Pancreas (tissue), 10 donors: ENCODE data around the gene SYNE2. TPM values are rescaled to one million over a fixed set of nuclear protein-coding genes. Genes with fewer than 3 reads are reported as not detected.
"Not testable (repeated sequence)": the region's sequence is repeated elsewhere in the genome, so short reads cannot be mapped to it uniquely, and the experiment has no call there.

Source experiments
- ATAC-seq, 4 donors: fragments of 200-7000 bp; cut with Tn5 transposase; one replicate each; pipeline versions ENCODE4 v1.8.0 to v1.9.1; 2020; ENCODE audit warnings: mild to moderate bottlenecking in 4 of 4, moderate library complexity in 4 of 4
- DNase-seq, 6 donors: peaks; one replicate each; pipeline ENCODE4 v3.0.0-alpha.2; 2020
- FAIRE-seq: peaks from 2 replicates; lab custom pipeline; 2012; peaks lifted over from hg19 to GRCh38; lab: Jason Lieb, UNC
- H3K27ac ChIP-seq, 4 donors: fragments of 200-600 bp; sonication (generic); 1 replicate in 3 of 4; 2 replicates in 1 of 4; pipeline versions ENCODE4 v1.5.0 to v1.8.0; 2020
- H3K27me3 ChIP-seq, 4 donors: fragments of 200-600 bp; one replicate each; pipeline ENCODE4 v1.8.0; 2021
- H3K36me3 ChIP-seq, 3 donors: fragments of 200-600 bp; sonication (generic) in 1 of 3; one replicate each; pipeline versions ENCODE4 v1.5.0 to v1.8.0; 2020 to 2021
- H3K4me1 ChIP-seq, 3 donors: fragments of 200-600 bp; one replicate each; pipeline ENCODE4 v1.8.0; 2021
- H3K4me3 ChIP-seq, 4 donors: fragments of 200-600 bp; sonication (generic) in 2 of 4; one replicate each; pipeline versions ENCODE4 v1.5.0 to v1.8.0; 2020 to 2021
- H3K9me3 ChIP-seq, 4 donors: fragments of 200-600 bp; one replicate each; pipeline ENCODE4 v1.8.0; 2021
- WGBS, 2 donors: extraction: QIAGEN DNeasy Blood & Tissue Kit; methylation state at CpG; one replicate each; pipeline ENCODE4 v1.1.7; 2013; 5-methylcytosine and 5-hydroxymethylcytosine counted together
- intact Hi-C, 3 donors: fragments of 100-400 bp; cut with DNase I; formaldehyde crosslinking; loops; one replicate each; pipeline versions ENCODE4 v1.11.1 to v1.14.2; 2022
- polyA plus RNA-seq, 2 donors: library from polyadenylated mRNA; stranded (reverse); fragments of 200-250 nt; gene quantifications; one replicate each; pipeline ENCODE4 v1.2.3, GENCODE V29; 2013
- total RNA-seq, 6 donors: library from RNA; stranded (reverse); fragmentation: NEBNext Ultra II Directional in 4 of 6; extraction: Animal tissue kit (Norgen Biotek cat#: 25700) in 4 of 6; gene quantifications; one replicate each; pipeline versions ENCODE4 v1.2.1 to v1.2.4, GENCODE V29; 2021 to 2023
- TF ChIP-seq, protein P1 (sequence below), 4 donors: fragments of 200-600 bp; sonication (generic) in 3 of 4; IDR thresholded peaks; one replicate each; pipeline versions ENCODE4 v1.5.0 to v1.8.0; 2021; ENCODE audit warnings: antibody characterized with exemption in 4 of 4
- donor health status: healthy with polysubstance abuse.
- donor health status: DM: no; HTN: no; CAD: no; lungs with moderate emphysema.
- donor health status: DM: no; HTN: no; CAD: no.
- donor health status: control.
- donor health status: control.
- donor health status: Bipolar disorder and iron deficiency.
- donor health status: DM: yes; HTN: yes; CAD: no.
- donor health status: DM: no; HTN: no; CAD: no.
- donor health status: DM: no; HTN: no; CAD: no.
- donor health status: DM: yes; HTN: yes; CAD: no.

Gene SYNE2
- total and polyA plus RNA-seq, 8 donors = 45.2 to 103 (median 56.6) TPM

DNA sequence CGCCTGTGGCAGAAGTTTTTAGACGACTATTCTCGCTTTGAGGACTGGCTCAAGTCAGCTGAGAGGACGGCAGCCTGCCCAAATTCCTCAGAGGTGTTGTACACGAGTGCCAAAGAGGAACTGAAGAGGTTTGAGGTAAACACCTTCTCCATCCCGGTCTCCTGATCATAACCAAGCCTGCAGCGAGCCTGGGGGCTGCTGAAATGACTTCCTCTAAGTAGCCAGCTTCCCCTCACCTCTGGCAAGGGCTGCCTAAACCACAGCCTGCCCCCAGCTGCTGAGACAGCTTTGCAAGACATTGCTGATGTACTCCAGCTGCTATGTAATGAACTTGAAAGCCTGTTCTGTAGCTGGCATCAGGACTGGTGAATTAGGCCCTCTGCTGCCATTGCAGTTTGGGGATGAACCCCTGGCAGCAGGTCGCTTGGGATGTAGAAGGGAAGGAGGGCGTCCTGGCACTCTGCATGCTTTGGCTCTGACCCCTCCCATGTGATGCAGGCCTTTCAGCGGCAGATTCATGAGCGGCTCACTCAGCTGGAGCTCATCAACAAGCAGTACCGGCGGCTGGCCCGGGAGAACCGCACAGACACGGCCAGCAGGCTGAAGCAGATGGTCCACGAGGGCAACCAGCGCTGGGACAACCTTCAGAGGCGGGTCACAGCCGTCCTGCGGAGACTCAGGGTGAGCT, 356.8 kb downstream of the SYNE2 start:
- no peak overlapping the region for H3K27ac ChIP-seq
- DNase-seq (no peak), FAIRE-seq (no peak), ATAC-seq (no peak)
- no peak overlapping the region for H3K4me3 ChIP-seq
- 78 to 80% methylated on average over 21 of the region's 21 CpGs for WGBS, 2 donors
- H3K9me3 ChIP-seq = no peaks in the 10 kb centered on the region
- intact Hi-C loops = no loop called here
- peaks cover 19 to 23% (median 22%) of the 10 kb centered on the region in 3 donors for H3K4me1 ChIP-seq
- H3K27me3 ChIP-seq = no peaks in the 10 kb centered on the region
- peaks cover 0 to 44% (median 0%) of the 10 kb centered on the region in 3 donors for H3K36me3 ChIP-seq
- TF ChIP-seq, protein P1, sequence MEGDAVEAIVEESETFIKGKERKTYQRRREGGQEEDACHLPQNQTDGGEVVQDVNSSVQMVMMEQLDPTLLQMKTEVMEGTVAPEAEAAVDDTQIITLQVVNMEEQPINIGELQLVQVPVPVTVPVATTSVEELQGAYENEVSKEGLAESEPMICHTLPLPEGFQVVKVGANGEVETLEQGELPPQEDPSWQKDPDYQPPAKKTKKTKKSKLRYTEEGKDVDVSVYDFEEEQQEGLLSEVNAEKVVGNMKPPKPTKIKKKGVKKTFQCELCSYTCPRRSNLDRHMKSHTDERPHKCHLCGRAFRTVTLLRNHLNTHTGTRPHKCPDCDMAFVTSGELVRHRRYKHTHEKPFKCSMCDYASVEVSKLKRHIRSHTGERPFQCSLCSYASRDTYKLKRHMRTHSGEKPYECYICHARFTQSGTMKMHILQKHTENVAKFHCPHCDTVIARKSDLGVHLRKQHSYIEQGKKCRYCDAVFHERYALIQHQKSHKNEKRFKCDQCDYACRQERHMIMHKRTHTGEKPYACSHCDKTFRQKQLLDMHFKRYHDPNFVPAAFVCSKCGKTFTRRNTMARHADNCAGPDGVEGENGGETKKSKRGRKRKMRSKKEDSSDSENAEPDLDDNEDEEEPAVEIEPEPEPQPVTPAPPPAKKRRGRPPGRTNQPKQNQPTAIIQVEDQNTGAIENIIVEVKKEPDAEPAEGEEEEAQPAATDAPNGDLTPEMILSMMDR (IDR thresholded peaks at IDR 0.05) = no peak

DNA sequence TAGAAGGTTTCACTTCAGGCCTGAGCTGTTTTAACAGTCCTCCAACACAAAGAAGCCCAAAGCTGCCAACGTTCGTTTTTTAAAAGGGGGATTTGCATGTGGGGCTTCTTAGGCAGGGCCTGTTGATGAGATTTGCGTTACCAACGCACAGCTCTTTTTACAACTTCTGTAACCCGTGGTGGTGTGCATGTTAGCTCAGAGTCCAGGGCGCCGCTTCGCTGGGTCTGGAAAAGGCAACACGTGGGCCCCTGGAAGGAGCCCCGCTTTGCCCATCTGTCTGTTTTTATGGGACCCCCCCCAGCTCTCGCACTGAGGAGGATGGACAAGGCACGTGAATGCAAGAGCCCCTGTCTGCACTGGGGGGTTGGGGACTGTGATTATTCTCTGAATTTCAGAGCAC, 357.4 kb downstream of the SYNE2 start:
- Histone ChIP-seq H3K27me3 (no peaks in the 10 kb centered on the region), H3K4me1 (peaks cover 25 to 28% (median 25%) of the 10 kb centered on the region in 3 donors), H3K4me3 (no peak overlapping the region), H3K36me3 (peaks cover 0 to 44% (median 0%) of the 10 kb centered on the region in 3 donors), H3K9me3 (no peaks in the 10 kb centered on the region), H3K27ac (no peak overlapping the region)
- no peak for DNase-seq
- 75 to 79% methylated on average over 12 of the region's 12 CpGs for WGBS, 2 donors
- TF ChIP-seq, protein P1 (IDR thresholded peaks at IDR 0.05) = no peak
- FAIRE-seq = no peak
- no peak for ATAC-seq
- intact Hi-C loops = no loop called here

DNA sequence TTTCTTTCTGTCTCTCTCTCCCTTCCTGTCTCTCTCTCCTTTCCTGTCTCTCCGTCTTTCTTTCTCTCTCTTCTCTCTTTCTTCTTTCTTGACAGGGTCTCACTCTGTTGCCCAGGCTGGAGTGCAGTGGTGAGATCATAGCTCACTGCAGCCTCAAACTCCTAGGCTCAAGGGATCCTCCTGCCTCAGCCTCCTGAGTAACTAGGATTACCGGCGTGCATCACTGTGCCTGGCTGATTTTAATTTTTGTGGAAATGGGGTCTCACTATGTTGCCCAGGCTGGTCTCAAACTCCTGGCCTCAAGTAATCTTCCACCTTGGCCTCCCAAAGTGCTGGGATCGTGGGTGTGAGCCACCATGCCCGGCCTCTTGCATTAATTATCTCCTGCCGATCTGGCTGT, 358.1 kb downstream of the SYNE2 start:
- H3K27me3 ChIP-seq, ATAC-seq, DNase-seq, FAIRE-seq, H3K9me3 ChIP-seq, H3K4me3 ChIP-seq, H3K27ac ChIP-seq, intact Hi-C loops: not testable (repeated sequence)
- Histone ChIP-seq H3K36me3 (peaks cover 0 to 44% (median 0%) of the 10 kb centered on the region in 3 donors), H3K4me1 (peaks cover 25 to 28% (median 25%) of the 10 kb centered on the region in 3 donors)
- whole genome bisulfite sequencing, 2 donors = 87 to 89% methylated on average over 6 of the region's 6 CpGs

DNA sequence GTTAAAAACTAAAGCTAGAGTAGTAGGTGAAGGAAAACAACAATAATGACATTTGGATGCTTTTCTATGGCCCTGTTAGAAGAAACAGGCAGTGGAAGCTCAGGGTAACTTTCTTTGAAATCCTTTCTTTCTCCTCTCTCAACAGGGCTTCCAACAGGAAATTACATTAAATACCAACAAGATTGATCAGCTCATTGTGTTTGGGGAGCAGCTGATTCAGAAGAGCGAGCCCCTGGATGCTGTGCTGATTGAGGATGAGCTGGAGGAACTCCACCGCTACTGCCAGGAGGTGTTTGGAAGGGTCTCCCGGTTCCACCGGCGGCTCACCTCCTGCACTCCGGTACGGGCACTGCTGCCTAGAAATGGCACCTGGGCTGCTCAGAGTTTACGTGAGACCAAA, 359.9 kb downstream of the SYNE2 start:
- H3K4me3 ChIP-seq = no peak overlapping the region
- H3K4me1 ChIP-seq = peaks cover 31 to 37% (median 35%) of the 10 kb centered on the region in 3 donors
- FAIRE-seq (no peak), DNase-seq (no peak), ATAC-seq (no peak)
- 96 to 98% methylated on average over 8 of the region's 8 CpGs for WGBS, 2 donors
- TF ChIP-seq, protein P1 (IDR thresholded peaks at IDR 0.05) = no peak
- H3K9me3 ChIP-seq = no peaks in the 10 kb centered on the region
- peak overlapping the region in 2 of 4 donors; percentile 50 to 84 for H3K27ac ChIP-seq
- intact Hi-C loops = no loop called here
- peaks cover 0 to 49% (median 0%) of the 10 kb centered on the region in 3 donors for H3K36me3 ChIP-seq
- no peaks in the 10 kb centered on the region for H3K27me3 ChIP-seq

DNA sequence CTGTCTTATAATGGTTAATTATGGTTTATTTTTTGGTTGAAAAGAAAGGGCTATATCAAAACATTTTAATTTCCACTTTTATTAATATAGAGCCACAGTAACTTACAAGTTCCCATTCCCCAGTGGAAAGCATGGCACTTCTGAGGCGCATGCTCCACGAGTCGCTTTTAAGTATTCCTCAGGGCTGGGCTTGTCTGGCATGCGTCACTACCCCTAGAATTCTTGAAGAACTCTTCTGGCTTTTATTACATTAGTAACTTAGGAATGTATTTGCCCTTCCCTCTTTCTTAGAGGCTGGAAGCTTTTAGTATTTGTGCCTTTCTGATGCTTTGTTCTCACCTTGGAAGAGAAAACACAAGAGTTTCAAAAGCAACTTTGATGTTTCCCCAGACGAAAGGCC, 360.3 kb downstream of the SYNE2 start:
- WGBS, 2 donors = 53 to 60% methylated on average over 5 of the region's 5 CpGs
- TF ChIP-seq, protein P1 (IDR thresholded peaks at IDR 0.05) = no peak
- H3K4me3 ChIP-seq = no peak overlapping the region
- FAIRE-seq (no peak), DNase-seq (no peak), ATAC-seq (no peak)
- H3K27ac ChIP-seq = peak overlapping the region in 3 of 4 donors; percentile 10 to 84 (median 50)
- intact Hi-C loops = no loop called here
- no peaks in the 10 kb centered on the region for H3K27me3 ChIP-seq
- H3K9me3 ChIP-seq = no peaks in the 10 kb centered on the region
- peaks cover 35 to 41% (median 39%) of the 10 kb centered on the region in 3 donors for H3K4me1 ChIP-seq
- H3K36me3 ChIP-seq = peaks cover 0 to 49% (median 0%) of the 10 kb centered on the region in 3 donors
